Spleen (tissue), 11 donors: ENCODE data around the gene CCNY. TPM values are rescaled to one million over a fixed set of nuclear protein-coding genes. Genes with fewer than 3 reads are reported as not detected.

Source experiments
- DNase-seq: peaks from one replicate; pipeline ENCODE4 v3.0.0-alpha.2; 2020
- H3K27ac ChIP-seq, 8 donors: fragments of 200-600 bp; sonication (generic) in 7 of 8; 1 replicate in 4 of 8; 2 replicates in 4 of 8; pipeline versions ENCODE4 v1.5.0 to v1.8.0; 2016 to 2021; ENCODE audit warnings: inconsistent platforms in 4 of 8, mild to moderate bottlenecking in 4 of 8, moderate library complexity in 1 of 8
- H3K27me3 ChIP-seq, 7 donors: fragments of 200-600 bp; sonication (generic) in 6 of 7; replicated peaks in 1 of 7; 1 replicate in 4 of 7; 2 replicates in 3 of 7; pipeline versions ENCODE4 v1.5.0 to v1.8.0; 2016 to 2021; ENCODE audit warnings: inconsistent platforms in 3 of 7, mild to moderate bottlenecking in 1 of 7
- H3K36me3 ChIP-seq, 6 donors: fragments of 200-600 bp; sonication (generic) in 5 of 6; 1 replicate in 4 of 6; 2 replicates in 2 of 6; pipeline versions ENCODE4 v1.5.0 to v1.8.0; 2016 to 2021; ENCODE audit warnings: inconsistent platforms in 2 of 6
- H3K4me1 ChIP-seq, 6 donors: fragments of 200-600 bp; sonication (generic) in 5 of 6; 1 replicate in 3 of 6; 2 replicates in 3 of 6; pipeline versions ENCODE4 v1.5.0 to v1.8.0; 2016 to 2021; ENCODE audit warnings: inconsistent platforms in 3 of 6
- H3K4me3 ChIP-seq, 8 donors: fragments of 200-600 bp; sonication (generic) in 7 of 8; 1 replicate in 4 of 8; 2 replicates in 4 of 8; pipeline versions ENCODE4 v1.5.0 to v1.8.0; 2016 to 2021; ENCODE audit warnings: inconsistent platforms in 4 of 8, mild to moderate bottlenecking in 4 of 8, moderate library complexity in 2 of 8
- H3K9me3 ChIP-seq, 8 donors: fragments of 200-600 bp; sonication (generic) in 7 of 8; 1 replicate in 4 of 8; 2 replicates in 4 of 8; pipeline versions ENCODE4 v1.5.0 to v1.8.0; 2016 to 2021; ENCODE audit warnings: inconsistent platforms in 4 of 8
- POLR2A ChIP-seq, 3 donors: fragments of 450-650 bp; IDR thresholded peaks; one replicate each; pipeline ENCODE4 v1.5.1; 2017; ENCODE audit warnings: antibody characterized with exemption in 3 of 3, mild to moderate bottlenecking in 1 of 3
- POLR2AphosphoS5 ChIP-seq, 3 donors: sonication (generic); formaldehyde crosslinking; IDR thresholded peaks; one replicate each; pipeline ENCODE4 v1.5.1; 2017; ENCODE audit warnings: antibody characterized with exemption in 3 of 3
- WGBS, 5 donors: extraction: QIAGEN DNeasy Blood & Tissue Kit in 3 of 5; methylation state at CpG; one replicate each; pipeline versions ENCODE4 v1.1.5 to v1.1.7; 2013 to 2018; 5-methylcytosine and 5-hydroxymethylcytosine counted together
- intact Hi-C: fragments of 100-400 bp; cut with DNase I; formaldehyde crosslinking; loops from one replicate; pipeline ENCODE4 v1.15.0; 2023; ENCODE audit warnings: low total_unique reads
- polyA plus RNA-seq, 3 donors: library from polyadenylated mRNA; stranded (reverse); fragments of 200-250 nt; gene quantifications; one replicate each; pipeline ENCODE4 v1.2.1, GENCODE V29; 2013
- total RNA-seq, 7 donors: library from RNA; depleted of rRNA in 3 of 7; stranded (reverse); fragments of >200 nt in 3 of 7; fragmentation: NEBNext Ultra II Directional in 4 of 7; extraction: Animal tissue kit (Norgen Biotek cat#: 25700) in 4 of 7; gene quantifications; one replicate each; pipeline versions ENCODE4 v1.1.0 to v1.2.1, GENCODE V29; 2016 to 2021
- TF ChIP-seq, protein P1 (sequence below), 11 experiments: fragments of 200-600 bp in 7 of 11; fragments of 450-650 bp in 4 of 11; sonication (generic) in 4 of 11; IDR thresholded peaks in 8 of 11; conservative IDR thresholded peaks in 3 of 11; 1 replicate in 7 of 11; 2 replicates in 4 of 11; pipeline versions ENCODE4 v1.4.0 to v1.8.0; 2016 to 2021; ENCODE audit warnings: antibody characterized with exemption in 11 of 11, inconsistent platforms in 4 of 11, mild to moderate bottlenecking in 1 of 11
- donor health status: healthy with polysubstance abuse.
- donor health status: DM: no; HTN: no; CAD: no; lungs with moderate emphysema.
- donor health status: DM: no; HTN: no; CAD: no.
- donor health status: Bipolar disorder and iron deficiency.
- donor health status: healthy.
- donor health status: DM: no; HTN: no; CAD: no.
- donor health status: DM: yes; HTN: yes; CAD: no.

CCNY gene
- total and polyA plus RNA-seq, 10 donors, result 21.1 to 83.1 (median 52.1) TPM

DNA sequence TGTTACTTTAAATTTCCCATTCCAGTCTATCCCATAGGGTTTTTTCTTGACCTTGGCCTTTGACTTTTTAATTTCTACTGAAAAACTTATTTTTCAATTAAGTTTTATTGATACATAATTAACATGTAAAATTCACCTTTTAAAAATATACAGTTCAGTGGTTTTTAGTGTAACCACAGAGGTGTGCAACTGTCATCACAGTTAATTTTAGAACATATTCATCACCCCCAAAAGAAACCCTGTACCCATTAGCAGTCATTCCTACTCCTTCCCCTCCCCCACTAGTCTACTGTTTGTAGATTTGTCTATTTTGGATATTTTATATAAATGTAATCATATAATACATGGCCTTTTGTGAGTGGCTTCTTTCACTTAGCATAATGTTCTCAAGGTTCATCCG, 172.3 kb downstream of the CCNY start:
- intact Hi-C loops, result no loop called here
- no peaks in the 10 kb centered on the region for H3K27me3 ChIP-seq
- no peak for DNase-seq
- H3K4me1 ChIP-seq, result peaks cover 0 to 57% (median 17%) of the 10 kb centered on the region in 6 donors
- no peak overlapping the region for H3K4me3 ChIP-seq
- no peak overlapping the region for H3K27ac ChIP-seq
- peaks cover 0 to 12% (median 4%) of the 10 kb centered on the region in 6 donors for H3K36me3 ChIP-seq
- WGBS, 5 donors, result 85 to 100% (median 95%) methylated on average over 1 of the region's 1 CpG
- no peak for TF ChIP-seq POLR2A (IDR thresholded peaks at IDR 0.05)
- TF ChIP-seq, protein P1, sequence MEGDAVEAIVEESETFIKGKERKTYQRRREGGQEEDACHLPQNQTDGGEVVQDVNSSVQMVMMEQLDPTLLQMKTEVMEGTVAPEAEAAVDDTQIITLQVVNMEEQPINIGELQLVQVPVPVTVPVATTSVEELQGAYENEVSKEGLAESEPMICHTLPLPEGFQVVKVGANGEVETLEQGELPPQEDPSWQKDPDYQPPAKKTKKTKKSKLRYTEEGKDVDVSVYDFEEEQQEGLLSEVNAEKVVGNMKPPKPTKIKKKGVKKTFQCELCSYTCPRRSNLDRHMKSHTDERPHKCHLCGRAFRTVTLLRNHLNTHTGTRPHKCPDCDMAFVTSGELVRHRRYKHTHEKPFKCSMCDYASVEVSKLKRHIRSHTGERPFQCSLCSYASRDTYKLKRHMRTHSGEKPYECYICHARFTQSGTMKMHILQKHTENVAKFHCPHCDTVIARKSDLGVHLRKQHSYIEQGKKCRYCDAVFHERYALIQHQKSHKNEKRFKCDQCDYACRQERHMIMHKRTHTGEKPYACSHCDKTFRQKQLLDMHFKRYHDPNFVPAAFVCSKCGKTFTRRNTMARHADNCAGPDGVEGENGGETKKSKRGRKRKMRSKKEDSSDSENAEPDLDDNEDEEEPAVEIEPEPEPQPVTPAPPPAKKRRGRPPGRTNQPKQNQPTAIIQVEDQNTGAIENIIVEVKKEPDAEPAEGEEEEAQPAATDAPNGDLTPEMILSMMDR (IDR thresholded peaks at IDR 0.05 in 8 of 11, conservative IDR thresholded peaks at IDR 0.05 in 3 of 11), result no peak
- TF ChIP-seq POLR2AphosphoS5 (IDR thresholded peaks at IDR 0.05), result no peak
- no peaks in the 10 kb centered on the region for H3K9me3 ChIP-seq

DNA sequence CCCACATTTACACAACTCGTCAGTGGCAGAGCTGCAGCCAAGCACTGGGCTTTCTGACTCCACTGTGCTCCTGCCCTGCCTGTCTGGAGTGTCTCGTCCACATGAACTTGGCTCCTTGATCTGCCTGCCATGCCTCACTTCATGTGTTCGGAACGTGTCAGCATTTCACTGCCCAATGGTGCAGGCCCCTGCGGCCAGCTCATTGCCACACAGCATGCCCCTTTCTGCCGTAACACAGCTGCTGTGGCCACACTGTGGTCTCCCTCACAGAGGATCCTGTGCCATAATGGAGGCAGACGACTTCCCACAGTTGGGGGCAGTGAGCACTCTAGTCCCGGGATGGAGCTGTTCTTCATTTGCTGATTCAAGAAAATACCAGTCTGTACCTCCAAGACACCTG, 174.6 kb downstream of the CCNY start:
- Histone ChIP-seq H3K27me3 (no peaks in the 10 kb centered on the region), H3K27ac (no peak overlapping the region), H3K4me3 (no peak overlapping the region), H3K4me1 (peaks cover 0 to 77% (median 23%) of the 10 kb centered on the region in 6 donors), H3K9me3 (no peaks in the 10 kb centered on the region), H3K36me3 (peaks cover 0 to 12% (median 4%) of the 10 kb centered on the region in 6 donors)
- intact Hi-C loops, result no loop called here
- no peak for DNase-seq
- TF ChIP-seq, protein P1 (IDR thresholded peaks at IDR 0.05 in 8 of 11, conservative IDR thresholded peaks at IDR 0.05 in 3 of 11), result no peak
- TF ChIP-seq POLR2AphosphoS5 (IDR thresholded peaks at IDR 0.05), result peak in 1 of 3 donors; percentile 16
- WGBS, 5 donors, result 93 to 99% (median 95%) methylated on average over 8 of the region's 8 CpGs

DNA sequence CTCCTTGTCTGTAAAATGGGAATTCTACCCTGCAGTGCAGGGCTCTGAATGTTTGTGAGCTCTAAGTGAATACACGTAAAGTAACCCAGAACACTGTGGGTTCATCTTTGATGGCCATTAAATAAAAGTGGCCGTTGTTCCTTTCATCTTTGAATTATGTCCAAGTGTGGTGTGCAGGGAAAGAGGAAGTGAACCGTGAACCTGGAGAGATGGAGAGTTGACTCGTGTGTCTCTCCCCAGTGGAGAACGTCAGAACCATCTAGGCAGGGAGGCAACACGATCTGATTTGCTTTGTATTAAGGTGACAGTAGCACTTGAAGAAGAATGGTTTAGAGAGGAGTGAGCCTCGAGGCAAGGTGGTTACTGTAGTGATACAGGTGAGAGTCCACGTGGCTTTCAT, 175.3 kb downstream of the CCNY start:
- no peak for TF ChIP-seq POLR2AphosphoS5 (IDR thresholded peaks at IDR 0.05)
- TF ChIP-seq POLR2A (IDR thresholded peaks at IDR 0.05), result no peak
- TF ChIP-seq, protein P1 (IDR thresholded peaks at IDR 0.05 in 8 of 11, conservative IDR thresholded peaks at IDR 0.05 in 3 of 11), result no peak
- Histone ChIP-seq H3K27me3 (no peaks in the 10 kb centered on the region), H3K4me3 (no peak overlapping the region), H3K9me3 (no peaks in the 10 kb centered on the region), H3K27ac (no peak overlapping the region), H3K4me1 (peaks cover 0 to 84% (median 24%) of the 10 kb centered on the region in 6 donors), H3K36me3 (peaks cover 0 to 12% (median 4%) of the 10 kb centered on the region in 6 donors)
- intact Hi-C loops, result no loop called here
- no peak for DNase-seq
- whole genome bisulfite sequencing, 5 donors, result 70 to 75% (median 74%) methylated on average over 8 of the region's 8 CpGs

DNA sequence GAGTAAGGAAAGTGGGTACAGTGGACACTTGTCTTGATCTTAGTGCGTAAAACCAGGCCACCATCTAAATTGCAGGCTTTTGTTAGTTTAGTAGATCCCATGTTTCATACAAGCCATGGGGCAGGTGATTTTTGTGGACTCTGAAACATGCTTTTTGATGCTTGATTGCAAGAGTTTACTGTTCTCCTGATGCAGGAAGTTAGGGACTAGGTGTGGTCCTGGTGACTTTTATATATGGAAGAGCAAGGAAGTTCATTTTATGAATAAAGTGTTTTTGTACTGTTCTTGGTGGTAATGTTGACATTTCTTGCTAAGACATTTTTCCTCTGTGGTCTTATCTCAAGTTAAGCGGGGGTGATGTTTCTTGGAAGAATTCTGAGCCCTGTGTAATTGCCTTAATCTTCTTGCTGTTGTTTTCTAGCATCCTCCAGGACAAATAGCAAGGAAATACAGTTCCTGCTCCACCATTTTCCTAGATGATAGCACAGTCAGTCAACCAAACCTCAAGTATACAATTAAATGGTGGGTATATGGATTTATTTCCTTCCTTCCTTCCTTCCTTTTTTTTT, 179.9 kb downstream of the CCNY start:
- H3K4me3 ChIP-seq, result no peak overlapping the region
- intact Hi-C loops, result no loop called here
- 92 to 99% (median 97%) methylated on average over 2 of the region's 2 CpGs for WGBS, 5 donors
- TF ChIP-seq, protein P1 (IDR thresholded peaks at IDR 0.05 in 8 of 11, conservative IDR thresholded peaks at IDR 0.05 in 3 of 11), result no peak
- no peak for TF ChIP-seq POLR2AphosphoS5 (IDR thresholded peaks at IDR 0.05)
- TF ChIP-seq POLR2A (IDR thresholded peaks at IDR 0.05), result no peak
- peaks cover 0 to 10% (median 0%) of the 10 kb centered on the region in 6 donors for H3K36me3 ChIP-seq
- no peak for DNase-seq
- no peaks in the 10 kb centered on the region for H3K27me3 ChIP-seq
- no peak overlapping the region for H3K27ac ChIP-seq
- H3K4me1 ChIP-seq, result peaks cover 0 to 62% (median 27%) of the 10 kb centered on the region in 6 donors
- H3K9me3 ChIP-seq, result no peaks in the 10 kb centered on the region
